GM12878 (cell line): ENCODE data around the gene WWTR1. TPM values are rescaled to one million over a fixed set of nuclear protein-coding genes. Genes with fewer than 3 reads are reported as not detected.

Experiments used
- ATAC-seq: fragments of 200-7000 bp; cut with Tn5 transposase; 3 replicates; pipeline ENCODE4 v1.9.1; 2020; ENCODE audit warnings: mild to moderate bottlenecking, moderate library complexity
- BruUV-seq: library from RNA; stranded (reverse); fragments of 400-500 nt; replicated peaks from 2 replicates; lab custom pipeline; 2021; lab: Mats Ljungman, UMichigan
- CTCF ChIA-PET: fragments of 300-600 bp; sonication (Branson Sonifier 250); formaldehyde crosslinking; extraction: SDS; loops from one replicate; lab custom pipeline; 2021; ENCODE audit warnings: inconsistent platforms; lab: Yijun Ruan, JAX
- POLR2A ChIA-PET: fragments of 350-600 bp; formaldehyde crosslinking; extraction: SDS; loops from one replicate; lab custom pipeline; 2021; ENCODE audit warnings: inconsistent platforms; lab: Charles Lee
- RAD21 ChIA-PET: fragments of 300-600 bp; sonication (Branson Sonifier 250); formaldehyde crosslinking; loops from one replicate; lab custom pipeline; 2023; ENCODE audit warnings: antibody characterized with exemption; ENCODE audit not compliant: unreplicated experiment; lab: Charles Lee
- SMC1A ChIA-PET: fragments of 300-600 bp; sonication (Branson Sonifier 250); formaldehyde crosslinking; loops from one replicate; lab custom pipeline; 2023; ENCODE audit not compliant: unreplicated experiment, uncharacterized antibody; lab: Charles Lee
- DNase-seq: peaks from one replicate; pipeline ENCODE4 v3.0.0-alpha.2; 2011; ENCODE audit warnings: low read depth, low spot score
- FAIRE-seq: peaks from 3 replicates; lab custom pipeline; 2011; peaks lifted over from hg19 to GRCh38; lab: Jason Lieb, UNC
- H2AFZ ChIP-seq: 2 replicates; pipeline ENCODE4 v1.6.0; 2011; ENCODE audit warnings: low read depth, low read length, control low read depth; ENCODE audit not compliant: control insufficient read depth
- H3K27ac ChIP-seq: 2 replicates; pipeline ENCODE4 v1.5.1; 2011; ENCODE audit warnings: control low read depth; ENCODE audit not compliant: control insufficient read depth, insufficient read depth
- H3K27me3 ChIP-seq, 2 experiments: replicated peaks in 1 of 2; 2 replicates each; pipeline versions ENCODE4 v1.6.0 to v1.6.1; 2011; ENCODE audit warnings: low read length in 1 of 2; ENCODE audit not compliant: control insufficient read depth in 2 of 2, insufficient read depth in 2 of 2
- H3K36me3 ChIP-seq, 2 experiments: 2 replicates each; pipeline ENCODE4 v1.5.1; 2011; ENCODE audit warnings: low read length in 1 of 2; ENCODE audit not compliant: control insufficient read depth in 2 of 2, insufficient read depth in 2 of 2
- H3K4me1 ChIP-seq: 2 replicates; pipeline ENCODE4 v1.6.1; 2011; ENCODE audit warnings: mild to moderate bottlenecking, low read length, moderate library complexity, mixed read lengths; ENCODE audit not compliant: control insufficient read depth, insufficient read depth
- H3K4me2 ChIP-seq: 2 replicates; pipeline ENCODE4 v1.6.0; 2011; ENCODE audit warnings: control low read depth; ENCODE audit not compliant: control insufficient read depth, insufficient read depth
- H3K4me3 ChIP-seq: fragments of 200-600 bp; sonication (generic); 2 replicates; pipeline ENCODE4 v1.5.1; 2016
- H3K79me2 ChIP-seq: 2 replicates; pipeline ENCODE4 v1.6.0; 2011; ENCODE audit warnings: low read length; ENCODE audit not compliant: control insufficient read depth, insufficient read depth
- H3K9ac ChIP-seq: 2 replicates; pipeline ENCODE4 v1.8.0; 2011; ENCODE audit warnings: low read length, control low read depth, mixed read lengths; ENCODE audit not compliant: control insufficient read depth, insufficient read depth
- H3K9me3 ChIP-seq: replicated peaks from 3 replicates; pipeline ENCODE4 v1.5.1; 2011; ENCODE audit warnings: mild to moderate bottlenecking, low read length; ENCODE audit not compliant: control insufficient read depth, insufficient read depth
- H4K20me1 ChIP-seq: 2 replicates; pipeline ENCODE4 v1.6.0; 2011; ENCODE audit not compliant: control insufficient read depth, insufficient read depth
- ATF7 ChIP-seq: fragments of 450-650 bp; IDR thresholded peaks from 2 replicates; pipeline ENCODE4 v1.6.1; 2016; ENCODE audit warnings: low read depth, mild to moderate bottlenecking
- BACH1 ChIP-seq: fragments of 450-650 bp; IDR thresholded peaks from 2 replicates; pipeline ENCODE4 v1.6.1; 2017; ENCODE audit warnings: mild to moderate bottlenecking, borderline replicate concordance
- CEBPB ChIP-seq, 2 experiments: fragments of 150-350 bp in 1 of 2; IDR thresholded peaks; 2 replicates each; pipeline ENCODE4 v1.6.1; 2012 to 2014; ENCODE audit warnings: low read depth in 2 of 2, low read length in 2 of 2, borderline replicate concordance in 1 of 2, inconsistent platforms in 1 of 2
- CREM ChIP-seq: IDR thresholded peaks from 2 replicates; pipeline ENCODE4 v1.6.1; 2014; ENCODE audit warnings: antibody characterized with exemption, low read depth
- EED ChIP-seq: sonication (generic); IDR thresholded peaks from 2 replicates; pipeline ENCODE4 v1.6.1; 2016; ENCODE audit warnings: antibody characterized with exemption, low read depth
- EP300 ChIP-seq, 2 experiments: fragments of 150-350 bp in 1 of 2; IDR thresholded peaks; 2 replicates each; pipeline ENCODE4 v1.6.1; 2011 to 2012; ENCODE audit warnings: low read depth in 2 of 2, low read length in 2 of 2, borderline replicate concordance in 1 of 2, improper control_type of control experiment in 1 of 2, inconsistent platforms in 1 of 2; ENCODE audit not compliant: control insufficient read depth in 1 of 2
- ETV6 ChIP-seq, 2 experiments: fragments of 450-650 bp in 1 of 2; IDR thresholded peaks in 1 of 2; conservative IDR thresholded peaks in 1 of 2; 2 replicates each; pipeline ENCODE4 v1.6.1; 2014; ENCODE audit warnings: antibody characterized with exemption in 1 of 2, borderline replicate concordance in 1 of 2, low read depth in 1 of 2, mild to moderate bottlenecking in 1 of 2, moderate library complexity in 1 of 2
- MXI1 ChIP-seq: fragments of 150-350 bp; IDR thresholded peaks from 2 replicates; pipeline ENCODE4 v1.6.1; 2011; ENCODE audit warnings: low read depth, mild to moderate bottlenecking, inconsistent platforms, low read length, improper control_type of control experiment
- NFIC ChIP-seq: IDR thresholded peaks from 2 replicates; pipeline ENCODE4 v1.6.1; 2012; ENCODE audit warnings: low read depth, mild to moderate bottlenecking, inconsistent platforms, low read length, moderate library complexity
- NFXL1 ChIP-seq: fragments of 450-650 bp; IDR thresholded peaks from 2 replicates; pipeline ENCODE4 v1.6.1; 2017; ENCODE audit warnings: antibody characterized with exemption, mild to moderate bottlenecking, borderline replicate concordance
- SMC3 ChIP-seq: IDR thresholded peaks from 2 replicates; pipeline ENCODE4 v1.6.1; 2011; ENCODE audit warnings: low read length, improper control_type of control experiment, borderline replicate concordance
- SREBF2 ChIP-seq: IDR thresholded peaks from 2 replicates; pipeline ENCODE4 v1.6.1; 2012; ENCODE audit warnings: mild to moderate bottlenecking, low read length
- SRF ChIP-seq, 2 experiments: IDR thresholded peaks; 2 replicates each; pipeline ENCODE4 v1.6.1; 2011; ENCODE audit warnings: low read depth in 2 of 2, low read length in 2 of 2, mild to moderate bottlenecking in 1 of 2, moderate library complexity in 1 of 2
- ZNF24 ChIP-seq: fragments of 450-650 bp; IDR thresholded peaks from 2 replicates; pipeline ENCODE4 v1.6.1; 2017; ENCODE audit warnings: antibody characterized with exemption, mild to moderate bottlenecking
- ZNF622 ChIP-seq: fragments of 450-650 bp; IDR thresholded peaks from 2 replicates; pipeline ENCODE4 v1.6.1; 2017; ENCODE audit warnings: mild to moderate bottlenecking, inconsistent platforms
- WGBS: methylation state at CpG from one replicate; pipeline ENCODE4 v1.1.6; 2016; ENCODE audit warnings: low lambda C conversion rate; ENCODE audit not compliant: insufficient replicate concordance, insufficient coverage; ENCODE audit errors: missing lambda C conversion rate; 5-methylcytosine and 5-hydroxymethylcytosine counted together
- in situ Hi-C: fragments of 300-500 bp; cut with MboI; formaldehyde crosslinking; loops from 9 replicates; pipeline ENCODE4 v1.14.3; 2018; ENCODE audit warnings: mixed read lengths
- intact Hi-C: fragments of 100-400 bp; cut with micrococcal nuclease; formaldehyde crosslinking; loops from one replicate; pipeline ENCODE4 v1.14.2; 2022; ENCODE audit not compliant: unreplicated experiment
- polyA plus RNA-seq, 11 experiments: library from polyadenylated mRNA; depleted of rRNA in 4 of 11; unstranded in 6 of 11; stranded (reverse) in 5 of 11; fragments of >200 nt; fragmentation: Nextera tagmentation in 4 of 11; fragmentation: Illumina TruSeq in 1 of 11; extraction: Ambion mirVana in 4 of 11; extraction: Trizol in 1 of 11; gene quantifications; 1 replicate in 1 of 11; 2 replicates in 10 of 11; pipeline versions ENCODE4 v1.2.1 to v1.2.3, GENCODE V29; 2011 to 2016; ENCODE audit warnings: inconsistent platforms in 2 of 11, missing spikeins in 2 of 11, low read depth in 1 of 11
- total RNA-seq, 4 experiments: library from RNA; depleted of rRNA in 3 of 4; stranded (reverse); fragments of >200 nt in 3 of 4; fragmentation: Illumina TruSeq in 1 of 4; extraction: Trizol in 1 of 4; gene quantifications; 2 replicates each; pipeline versions ENCODE4 v1.2.1 to v1.2.3, GENCODE V29; 2013 to 2021
- TF ChIP-seq, protein P1 (sequence below): IDR thresholded peaks from 2 replicates; pipeline ENCODE4 v1.6.1; 2011; ENCODE audit warnings: low read depth, mild to moderate bottlenecking, low read length, moderate library complexity, borderline replicate concordance; ENCODE audit errors: extremely low read depth
- TF ChIP-seq, protein P2 (sequence below): IDR thresholded peaks from 2 replicates; pipeline ENCODE4 v1.6.1; 2012; ENCODE audit warnings: improper control_type of control experiment, low read depth, low read length; ENCODE audit not compliant: insufficient replicate concordance

The WWTR1 gene
- total and polyA plus RNA-seq, 10 of the 15 experiments (the other 5 are each of a cell fraction or from before 2014, with no cell fraction given) = 2.5 to 18.5 (median 5.8) TPM

DNA sequence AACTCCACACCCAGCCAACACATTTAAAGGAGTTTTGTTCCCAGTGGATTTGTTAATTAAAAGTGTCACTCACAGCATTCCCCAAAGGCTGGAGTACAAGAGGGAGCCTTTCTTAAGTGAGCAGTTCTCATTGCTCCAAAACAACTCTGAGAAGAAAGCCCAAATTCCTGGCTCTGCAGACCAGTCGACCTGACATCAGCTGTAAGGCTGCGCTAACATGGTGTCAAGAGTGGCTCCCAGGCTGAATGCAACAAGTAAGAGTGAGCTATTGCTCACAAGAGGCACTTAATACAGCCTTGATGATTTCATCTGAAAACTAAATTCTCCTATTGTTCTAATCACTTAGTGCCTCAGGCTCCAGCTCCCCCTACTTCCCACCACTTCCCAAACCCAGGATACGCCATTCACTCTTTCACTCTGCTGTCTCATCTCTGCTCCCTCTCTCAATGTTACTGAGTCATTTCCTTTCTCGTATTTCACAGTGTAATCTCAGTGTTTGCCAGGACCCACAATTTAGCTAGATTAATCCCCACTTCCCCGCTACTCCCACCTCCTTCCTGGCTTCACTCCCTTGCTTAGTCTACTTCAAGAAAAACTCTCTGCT lies 81.8 kb downstream of the WWTR1 start:
- Histone ChIP-seq H3K9me3 (no peaks in the 10 kb centered on the region), H2AFZ (peak overlapping the region; percentile 42), H3K9ac (0 out of 2 replicates have a peak overlapping the region, but pooled peaks have one; percentile 4), H3K79me2 (peaks cover 20% of the 10 kb centered on the region), H3K4me1 (peaks cover 59% of the 10 kb centered on the region), H3K27me3 (no peaks in the 10 kb centered on the region), H3K4me3 (peak overlapping the region; percentile 10; the same call in 1 of the 2 replicates), H3K4me2 (peak overlapping the region; percentile 88), H4K20me1 (no peaks in the 10 kb centered on the region), H3K36me3 (peaks cover 6% of the 10 kb centered on the region in 2 experiments; a peak in 2 of 4 replicates), H3K27ac (peak overlapping the region; percentile 70)
- no peak for DNase-seq
- in situ Hi-C loops (loop anchor here (25.0 kb wide), 1 partner anchor 1264 kb away; no protein-coding TSS in a partner anchor), intact Hi-C loops (no loop called here)
- ChIA-PET POLR2A (interaction anchor here (0.7 to 5.2 kb wide), 8 partner anchors 9 to 82 kb away, joined by 3 to 25 read pairs (median 5); partner anchors contain the start of gene WWTR1), CTCF (interaction anchor here (0.6 to 1.5 kb wide), 11 partner anchors 9 to 142 kb away, joined by 3 to 10 read pairs (median 3); partner anchors contain the start of gene WWTR1), SMC1A (interaction anchor here (0.7 to 16.2 kb wide), 13 partner anchors 9 to 195 kb away, joined by 3 to 505 read pairs (median 4); partner anchors contain the start of gene WWTR1), RAD21 (interaction anchor here (0.8 to 11.0 kb wide), 9 partner anchors 10 to 176 kb away, joined by 3 to 272 read pairs (median 4); partner anchors contain the start of genes COMMD2 and WWTR1)
- WGBS = 28% methylated on average over 5 of the region's 5 CpGs
- ATAC-seq = peak; percentile 51
- peak; percentile 23 for FAIRE-seq
- BruUV-seq = no TSS peak
- TF ChIP-seq EED = peak; percentile 98
- TF ChIP-seq NFIC = peak; percentile 85
- no peak for TF ChIP-seq MXI1
- TF ChIP-seq NFXL1 = no peak
- 0 out of 2 replicates have a peak, but pooled peaks have one; percentile 51 for TF ChIP-seq CREM
- peak in 1 of 2 experiments; percentile 58; a peak in 1 of 4 replicates for TF ChIP-seq CEBPB (IDR thresholded peaks at IDR 0.05; ENCODE audit: borderline replicate concordance in 1 of 2, low read depth in 2 of 2, low read length in 2 of 2)
- TF ChIP-seq EP300 (IDR thresholded peaks at IDR 0.05; ENCODE audit: borderline replicate concordance in 1 of 2, control insufficient read depth in 1 of 2, low read depth in 2 of 2, low read length in 2 of 2) = 0 out of 4 replicates have a peak, but pooled peaks of 1 of the 2 experiments have one; percentile 35
- TF ChIP-seq, protein P1, sequence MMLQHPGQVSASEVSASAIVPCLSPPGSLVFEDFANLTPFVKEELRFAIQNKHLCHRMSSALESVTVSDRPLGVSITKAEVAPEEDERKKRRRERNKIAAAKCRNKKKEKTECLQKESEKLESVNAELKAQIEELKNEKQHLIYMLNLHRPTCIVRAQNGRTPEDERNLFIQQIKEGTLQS = no peak
- peak in 1 of 2 experiments; percentile 90; a peak in 2 of 4 replicates for TF ChIP-seq ETV6 (conservative IDR thresholded peaks at IDR 0.05 in 1 of 2, IDR thresholded peaks at IDR 0.05 in 1 of 2; ENCODE audit: borderline replicate concordance in 1 of 2, low read depth in 1 of 2)
- no peak for TF ChIP-seq SRF (IDR thresholded peaks at IDR 0.05; ENCODE audit: low read depth in 2 of 2, low read length in 2 of 2)
- TF ChIP-seq SMC3 = no peak
- TF ChIP-seq SREBF2 = no peak
- TF ChIP-seq ZNF24 = no peak
- TF ChIP-seq ZNF622 = no peak
- peak; percentile 35; the same call in 1 of the 2 replicates for TF ChIP-seq BACH1
- TF ChIP-seq, protein P2, sequence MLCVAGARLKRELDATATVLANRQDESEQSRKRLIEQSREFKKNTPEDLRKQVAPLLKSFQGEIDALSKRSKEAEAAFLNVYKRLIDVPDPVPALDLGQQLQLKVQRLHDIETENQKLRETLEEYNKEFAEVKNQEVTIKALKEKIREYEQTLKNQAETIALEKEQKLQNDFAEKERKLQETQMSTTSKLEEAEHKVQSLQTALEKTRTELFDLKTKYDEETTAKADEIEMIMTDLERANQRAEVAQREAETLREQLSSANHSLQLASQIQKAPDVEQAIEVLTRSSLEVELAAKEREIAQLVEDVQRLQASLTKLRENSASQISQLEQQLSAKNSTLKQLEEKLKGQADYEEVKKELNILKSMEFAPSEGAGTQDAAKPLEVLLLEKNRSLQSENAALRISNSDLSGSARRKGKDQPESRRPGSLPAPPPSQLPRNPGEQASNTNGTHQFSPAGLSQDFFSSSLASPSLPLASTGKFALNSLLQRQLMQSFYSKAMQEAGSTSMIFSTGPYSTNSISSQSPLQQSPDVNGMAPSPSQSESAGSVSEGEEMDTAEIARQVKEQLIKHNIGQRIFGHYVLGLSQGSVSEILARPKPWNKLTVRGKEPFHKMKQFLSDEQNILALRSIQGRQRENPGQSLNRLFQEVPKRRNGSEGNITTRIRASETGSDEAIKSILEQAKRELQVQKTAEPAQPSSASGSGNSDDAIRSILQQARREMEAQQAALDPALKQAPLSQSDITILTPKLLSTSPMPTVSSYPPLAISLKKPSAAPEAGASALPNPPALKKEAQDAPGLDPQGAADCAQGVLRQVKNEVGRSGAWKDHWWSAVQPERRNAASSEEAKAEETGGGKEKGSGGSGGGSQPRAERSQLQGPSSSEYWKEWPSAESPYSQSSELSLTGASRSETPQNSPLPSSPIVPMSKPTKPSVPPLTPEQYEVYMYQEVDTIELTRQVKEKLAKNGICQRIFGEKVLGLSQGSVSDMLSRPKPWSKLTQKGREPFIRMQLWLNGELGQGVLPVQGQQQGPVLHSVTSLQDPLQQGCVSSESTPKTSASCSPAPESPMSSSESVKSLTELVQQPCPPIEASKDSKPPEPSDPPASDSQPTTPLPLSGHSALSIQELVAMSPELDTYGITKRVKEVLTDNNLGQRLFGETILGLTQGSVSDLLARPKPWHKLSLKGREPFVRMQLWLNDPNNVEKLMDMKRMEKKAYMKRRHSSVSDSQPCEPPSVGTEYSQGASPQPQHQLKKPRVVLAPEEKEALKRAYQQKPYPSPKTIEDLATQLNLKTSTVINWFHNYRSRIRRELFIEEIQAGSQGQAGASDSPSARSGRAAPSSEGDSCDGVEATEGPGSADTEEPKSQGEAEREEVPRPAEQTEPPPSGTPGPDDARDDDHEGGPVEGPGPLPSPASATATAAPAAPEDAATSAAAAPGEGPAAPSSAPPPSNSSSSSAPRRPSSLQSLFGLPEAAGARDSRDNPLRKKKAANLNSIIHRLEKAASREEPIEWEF = no peak
- peak; percentile 43; the same call in 1 of the 2 replicates for TF ChIP-seq ATF7
